MM.1S (cell line): ENCODE data around the gene C8G.

ENCODE experiments used
- DNase-seq: peaks from one replicate; pipeline ENCODE4 v3.0.0-alpha.2; 2015
- H2AFZ ChIP-seq: fragments of 300-600 bp; sonication (generic); 2 replicates; pipeline ENCODE4 v1.6.0; 2016; ENCODE audit warnings: antibody characterized with exemption, low read length
- H3F3A ChIP-seq: fragments of 300-600 bp; sonication (generic); 2 replicates; pipeline ENCODE4 v1.6.1; 2016; ENCODE audit warnings: mild to moderate bottlenecking, antibody characterized with exemption, low read length, moderate library complexity, mixed read lengths; ENCODE audit not compliant: insufficient read depth
- H3K27ac ChIP-seq: fragments of 300-600 bp; sonication (generic); 2 replicates; pipeline ENCODE4 v1.5.1; 2016; ENCODE audit warnings: mild to moderate bottlenecking, low read length
- H3K27me3 ChIP-seq: fragments of 300-600 bp; sonication (generic); replicated peaks from 2 replicates; pipeline ENCODE4 v1.6.0; 2016; ENCODE audit warnings: low read length; ENCODE audit not compliant: insufficient read depth
- H3K36me3 ChIP-seq: fragments of 300-600 bp; sonication (generic); replicated peaks from 2 replicates; pipeline ENCODE4 v1.6.1; 2016; ENCODE audit warnings: mild to moderate bottlenecking, low read length, mixed read lengths; ENCODE audit not compliant: insufficient read depth
- H3K4me1 ChIP-seq: fragments of 300-600 bp; sonication (generic); 2 replicates; pipeline ENCODE4 v1.6.1; 2016; ENCODE audit warnings: low read length, mixed read lengths
- H3K4me2 ChIP-seq: fragments of 300-600 bp; sonication (generic); 2 replicates; pipeline ENCODE4 v1.6.0; 2016; ENCODE audit warnings: low read depth, low read length
- H3K4me3 ChIP-seq: fragments of 300-600 bp; sonication (generic); 2 replicates; pipeline ENCODE4 v1.5.1; 2016; ENCODE audit warnings: low read length, mixed read lengths
- H3K79me2 ChIP-seq: fragments of 300-600 bp; sonication (generic); 2 replicates; pipeline ENCODE4 v1.6.1; 2016; ENCODE audit warnings: mixed run types, low read length, mixed read lengths
- H3K9ac ChIP-seq: fragments of 300-600 bp; sonication (generic); 2 replicates; pipeline ENCODE4 v1.6.1; 2016; ENCODE audit warnings: low read length, mixed read lengths
- H3K9me2 ChIP-seq: fragments of 300-600 bp; sonication (generic); replicated peaks from 2 replicates; pipeline ENCODE4 v1.6.1; 2016; ENCODE audit warnings: mild to moderate bottlenecking, low read length, mixed read lengths; ENCODE audit not compliant: insufficient read depth
- H3K9me3 ChIP-seq: fragments of 300-600 bp; sonication (generic); replicated peaks from 2 replicates; pipeline ENCODE4 v1.6.1; 2016; ENCODE audit warnings: mild to moderate bottlenecking, low read length, mixed read lengths; ENCODE audit not compliant: insufficient read depth
- H4K20me1 ChIP-seq: fragments of 300-600 bp; sonication (generic); 2 replicates; pipeline ENCODE4 v1.6.1; 2016; ENCODE audit warnings: mild to moderate bottlenecking, low read length, moderate library complexity, mixed read lengths; ENCODE audit not compliant: insufficient read depth
- CTCF ChIP-seq: fragments of 300-600 bp; sonication (generic); IDR thresholded peaks from 2 replicates; pipeline ENCODE4 v1.5.1; 2016; ENCODE audit warnings: antibody characterized with exemption, low read length, mixed read lengths
- EZH2 ChIP-seq: fragments of 300-600 bp; sonication (generic); optimal IDR thresholded peaks from 2 replicates; pipeline ENCODE3; 2017; ENCODE audit warnings: low read depth, mild to moderate bottlenecking, antibody characterized with exemption, low read length, mixed read lengths
- EZH2phosphoT487 ChIP-seq: fragments of 300-600 bp; sonication (generic); IDR thresholded peaks from 2 replicates; pipeline ENCODE4 v1.6.1; 2018; ENCODE audit warnings: antibody characterized with exemption, low read length

Gene C8G

DNA sequence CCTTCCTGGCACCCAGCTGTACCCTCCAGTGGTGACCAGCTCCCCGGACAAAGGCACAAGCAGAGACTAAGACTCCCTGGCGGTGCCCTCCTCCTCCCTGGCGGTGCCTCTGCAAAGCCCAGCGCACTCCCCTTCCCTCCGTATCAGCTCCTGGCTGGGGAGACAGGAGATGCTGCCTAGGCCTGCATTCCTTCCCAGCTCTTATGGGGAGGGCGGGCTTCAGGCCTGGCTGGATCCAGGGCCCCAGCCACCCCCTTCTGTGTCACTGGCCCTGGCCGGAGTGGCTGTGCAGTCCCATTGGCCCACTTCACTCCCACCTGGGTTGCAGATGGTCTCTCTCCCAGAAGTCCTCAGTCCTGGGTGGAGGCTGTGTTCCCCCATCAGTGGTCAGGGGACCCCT, 13.4 kb downstream of the C8G start:
- Histone ChIP-seq H3K4me3 (no peak overlapping the region), H2AFZ (no peak overlapping the region), H3K36me3 (no peaks in the 10 kb centered on the region), H3K9ac (no peak overlapping the region), H3K9me2 (no peaks in the 10 kb centered on the region), H3K27me3 (peaks cover 88% of the 10 kb centered on the region), H3K4me1 (no peaks in the 10 kb centered on the region), H4K20me1 (no peaks in the 10 kb centered on the region), H3K4me2 (no peak overlapping the region), H3K27ac (no peak overlapping the region), H3K9me3 (no peaks in the 10 kb centered on the region), H3K79me2 (no peaks in the 10 kb centered on the region), H3F3A (no peaks in the 10 kb centered on the region)
- no peak for DNase-seq
- TF ChIP-seq CTCF (no peak), EZH2phosphoT487 (no peak), EZH2 (no peak)

DNA sequence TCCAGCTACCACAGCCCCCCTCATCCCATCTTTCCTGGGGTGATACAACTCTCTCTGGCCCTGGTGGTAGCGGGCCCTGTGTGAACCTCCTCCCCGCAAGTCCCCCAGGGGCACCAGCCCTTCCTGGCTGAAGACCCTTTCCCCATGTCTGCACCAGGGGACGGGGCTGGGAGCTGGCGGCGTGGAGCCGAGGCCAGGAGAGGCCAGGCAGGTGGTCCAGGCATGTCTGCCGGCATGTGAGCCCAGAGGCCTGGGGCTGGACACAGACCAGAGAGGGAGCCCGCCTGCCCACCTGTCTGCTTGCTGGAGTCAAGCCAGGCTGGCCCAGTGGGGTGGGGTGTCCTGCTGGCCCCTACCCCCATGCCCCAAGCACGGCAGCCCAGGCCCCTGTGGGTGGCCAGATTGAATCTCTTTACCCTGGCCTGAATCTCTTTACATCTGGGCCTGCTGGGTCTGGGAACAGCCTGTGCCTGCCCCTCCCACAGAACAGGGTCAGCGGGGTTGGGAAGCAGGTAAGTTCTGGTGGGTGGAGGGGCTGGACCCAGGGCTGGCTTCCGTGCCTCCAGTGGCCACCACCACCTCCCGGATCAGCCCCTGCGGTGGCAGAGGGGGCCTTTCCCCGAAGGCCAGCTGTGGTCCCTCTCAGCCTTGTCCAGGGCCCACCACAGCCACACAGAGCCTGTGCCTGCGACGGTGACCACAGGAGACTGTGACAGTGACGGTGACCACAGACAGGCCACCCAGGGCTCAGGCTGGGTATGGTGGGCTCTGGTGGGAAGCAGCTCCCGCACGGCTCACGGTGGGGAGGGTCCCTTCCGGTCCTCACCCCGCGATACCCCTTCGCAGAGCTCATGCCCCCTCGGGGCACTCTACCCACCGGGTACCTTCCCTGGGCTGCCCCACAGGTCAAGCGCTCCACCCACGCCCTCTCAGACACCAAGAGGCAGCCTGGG, 14.1 kb downstream of the C8G start:
- Histone ChIP-seq H3K36me3 (no peaks in the 10 kb centered on the region), H3K27me3 (peaks cover 84% of the 10 kb centered on the region), H2AFZ (no peak overlapping the region), H3F3A (no peaks in the 10 kb centered on the region), H3K9me3 (no peaks in the 10 kb centered on the region), H3K79me2 (no peaks in the 10 kb centered on the region), H3K4me3 (no peak overlapping the region), H3K4me2 (no peak overlapping the region), H3K27ac (no peak overlapping the region), H3K9me2 (no peaks in the 10 kb centered on the region), H3K9ac (no peak overlapping the region), H3K4me1 (no peaks in the 10 kb centered on the region), H4K20me1 (no peaks in the 10 kb centered on the region)
- TF ChIP-seq EZH2phosphoT487 (no peak), EZH2 (no peak), CTCF (no peak)
- DNase-seq = no peak

- H3K27me3 ChIP-seq = peaks cover 82% of the 10 kb centered on the region
- no peak overlapping the region for H2AFZ ChIP-seq
- no peak overlapping the region for H3K9ac ChIP-seq
- H3K36me3 ChIP-seq = no peaks in the 10 kb centered on the region
- TF ChIP-seq EZH2 (no peak), CTCF (no peak), EZH2phosphoT487 (no peak)
- H3K79me2 ChIP-seq = no peaks in the 10 kb centered on the region
- DNase-seq = no peak
- no peaks in the 10 kb centered on the region for H3K4me1 ChIP-seq
- H4K20me1 ChIP-seq = no peaks in the 10 kb centered on the region
- H3K9me3 ChIP-seq = no peaks in the 10 kb centered on the region
- no peak overlapping the region for H3K4me2 ChIP-seq
- no peak overlapping the region for H3K4me3 ChIP-seq
- no peak overlapping the region for H3K27ac ChIP-seq
- no peaks in the 10 kb centered on the region for H3F3A ChIP-seq
- H3K9me2 ChIP-seq = no peaks in the 10 kb centered on the region
These were observed 15.3 kb downstream of the C8G start for GRCh38 chr9:136960212-136960937.
